HEK293 (cell line): ENCODE data around the gene LCOR.

Experiments used
- CTCF ChIA-PET: fragments of 350-600 bp; formaldehyde crosslinking; extraction: SDS; loops from one replicate; lab custom pipeline; 2021; ENCODE audit warnings: antibody characterized with exemption; lab: Yijun Ruan, JAX
- POLR2A ChIA-PET: fragments of 300-600 bp; formaldehyde crosslinking; extraction: SDS; loops from one replicate; lab custom pipeline; 2020; ENCODE audit warnings: antibody characterized with exemption, inconsistent platforms; lab: Yijun Ruan, JAX
- H3K27ac ChIP-seq: fragments of 200-500 bp; sonication (Bioruptor generic); 2 replicates; pipeline ENCODE4 v1.5.1; 2014; ENCODE audit warnings: low read depth, low read length, control low read depth, inconsistent platforms; ENCODE audit errors: extremely low read depth
- H3K36me3 ChIP-seq, 2 experiments: fragments of 200-500 bp in 1 of 2; sonication (Bioruptor generic) in 1 of 2; 1 replicate in 1 of 2; 2 replicates in 1 of 2; pipeline ENCODE4 v1.5.1; 2014 to 2017; ENCODE audit warnings: inconsistent platforms in 2 of 2, low read length in 2 of 2; ENCODE audit not compliant: control insufficient read depth in 2 of 2, insufficient read depth in 1 of 2
- H3K4me1 ChIP-seq: fragments of 200-500 bp; sonication (Bioruptor generic); 2 replicates; pipeline ENCODE4 v1.5.1; 2014; ENCODE audit warnings: mild to moderate bottlenecking, low read length, inconsistent platforms; ENCODE audit not compliant: control insufficient read depth, insufficient read depth
- H3K4me3 ChIP-seq: 2 replicates; pipeline ENCODE4 v1.5.1; 2011; ENCODE audit warnings: low read depth, mild to moderate bottlenecking, control low read depth, low read length, moderate library complexity
- H3K9me3 ChIP-seq: fragments of 200-500 bp; sonication (Bioruptor generic); 2 replicates; pipeline ENCODE4 v1.5.1; 2014; ENCODE audit warnings: low read depth, low read length, inconsistent platforms; ENCODE audit not compliant: control insufficient read depth, insufficient read depth
- ELK4 ChIP-seq: IDR thresholded peaks from 2 replicates; pipeline ENCODE4 v1.6.1; 2011; ENCODE audit warnings: mild to moderate bottlenecking, low read depth, low read length, borderline replicate concordance
- HOXA7 ChIP-seq: sonication (generic); formaldehyde crosslinking; IDR thresholded peaks from 2 replicates; pipeline ENCODE4 v1.8.1; 2022; ENCODE audit warnings: missing genetic modification reagents, borderline replicate concordance
- KLF7 ChIP-seq: fragments of 450-650 bp; formaldehyde crosslinking; IDR thresholded peaks from 2 replicates; pipeline ENCODE4 v1.5.1; 2016; ENCODE audit warnings: missing biosample characterization, missing genetic modification characterization, borderline replicate concordance
- PRDM1 ChIP-seq: fragments of 450-650 bp; formaldehyde crosslinking; IDR thresholded peaks from 2 replicates; pipeline ENCODE4; 2016; ENCODE audit warnings: missing biosample characterization, missing genetic modification characterization
- SETDB1 ChIP-seq: IDR thresholded peaks from one replicate; pipeline ENCODE4 v1.6.1; 2017; ENCODE audit warnings: mild to moderate bottlenecking, low read length, moderate library complexity, mixed read lengths; ENCODE audit not compliant: insufficient read length
- WT1 ChIP-seq: fragments of 450-650 bp; formaldehyde crosslinking; IDR thresholded peaks from 2 replicates; pipeline ENCODE4 v1.5.1; 2016; ENCODE audit warnings: missing biosample characterization, missing genetic modification characterization
- YY1 ChIP-seq: fragments of 450-650 bp; formaldehyde crosslinking; IDR thresholded peaks from 2 replicates; pipeline ENCODE4 v1.5.1; 2018; ENCODE audit warnings: missing biosample characterization, missing genetic modification characterization
- ZFP41 ChIP-seq: fragments of 450-650 bp; formaldehyde crosslinking; IDR thresholded peaks from 2 replicates; pipeline ENCODE4 v1.5.1; 2016; ENCODE audit warnings: missing biosample characterization, missing genetic modification characterization, borderline replicate concordance
- ZNF23 ChIP-seq: fragments of 450-650 bp; formaldehyde crosslinking; IDR thresholded peaks from 2 replicates; pipeline ENCODE4 v1.5.1; 2016; ENCODE audit warnings: missing biosample characterization, missing genetic modification characterization, borderline replicate concordance
- ZNF248 ChIP-seq: fragments of 450-650 bp; formaldehyde crosslinking; IDR thresholded peaks from 2 replicates; pipeline ENCODE4 v1.5.1; 2017; ENCODE audit warnings: missing biosample characterization, missing genetic modification characterization
- ZNF423 ChIP-seq: fragments of 450-650 bp; formaldehyde crosslinking; IDR thresholded peaks from 2 replicates; pipeline ENCODE4 v1.5.1; 2016; ENCODE audit warnings: missing biosample characterization, missing genetic modification characterization
- ZNF426 ChIP-seq: fragments of 450-650 bp; formaldehyde crosslinking; IDR thresholded peaks from 2 replicates; pipeline ENCODE4 v1.5.1; 2017; ENCODE audit warnings: missing biosample characterization, missing genetic modification characterization, mild to moderate bottlenecking, inconsistent platforms, moderate library complexity
- ZNF449 ChIP-seq: fragments of 450-650 bp; formaldehyde crosslinking; IDR thresholded peaks from 2 replicates; pipeline ENCODE4 v1.5.1; 2017; ENCODE audit warnings: missing biosample characterization, mild to moderate bottlenecking, missing genetic modification characterization, moderate library complexity
- ZNF501 ChIP-seq: fragments of 450-650 bp; formaldehyde crosslinking; IDR thresholded peaks from 2 replicates; pipeline ENCODE4 v1.5.1; 2016; ENCODE audit warnings: missing biosample characterization, missing genetic modification characterization
- ZNF548 ChIP-seq: fragments of 450-650 bp; formaldehyde crosslinking; IDR thresholded peaks from 2 replicates; pipeline ENCODE4 v1.5.1; 2016; ENCODE audit warnings: missing biosample characterization, missing genetic modification characterization
- ZNF560 ChIP-seq: fragments of 450-650 bp; formaldehyde crosslinking; IDR thresholded peaks from 2 replicates; pipeline ENCODE4 v1.5.1; 2017; ENCODE audit warnings: missing biosample characterization, missing genetic modification characterization, borderline replicate concordance
- ZNF561 ChIP-seq: fragments of 450-650 bp; IDR thresholded peaks from 2 replicates; pipeline ENCODE4 v1.5.1; 2018; ENCODE audit warnings: missing biosample characterization, missing genetic modification characterization, borderline replicate concordance
- ZNF701 ChIP-seq: fragments of 450-650 bp; formaldehyde crosslinking; IDR thresholded peaks from 2 replicates; pipeline ENCODE4 v1.5.1; 2016; ENCODE audit warnings: missing biosample characterization, missing genetic modification characterization
- ZNF777 ChIP-seq: fragments of 450-650 bp; formaldehyde crosslinking; IDR thresholded peaks from 2 replicates; pipeline ENCODE4 v1.5.1; 2017; ENCODE audit warnings: missing biosample characterization, missing genetic modification characterization, borderline replicate concordance
- TF ChIP-seq, protein P1 (sequence below): fragments of 450-650 bp; formaldehyde crosslinking; IDR thresholded peaks from 2 replicates; pipeline ENCODE4 v1.5.1; 2016; ENCODE audit warnings: missing biosample characterization, missing genetic modification characterization, low read depth
- TF ChIP-seq, protein P2 (sequence below): fragments of 450-650 bp; formaldehyde crosslinking; IDR thresholded peaks from 2 replicates; pipeline ENCODE4 v1.5.1; 2016; ENCODE audit warnings: missing biosample characterization, missing genetic modification characterization, low read depth

LCOR gene

GRCh38 chr10:97007417-97007816 lies 175.3 kb downstream of the LCOR start:
- Histone ChIP-seq H3K9me3 (no peaks in the 10 kb centered on the region), H3K4me1 (no peaks in the 10 kb centered on the region), H3K27ac (no peak overlapping the region), H3K4me3 (no peak overlapping the region), H3K36me3 (no peaks in the 10 kb centered on the region)
- ChIA-PET CTCF (interaction anchor here (0.7 kb wide), 1 partner anchor 46 kb away, joined by 3 read pairs; no protein-coding TSS in a partner anchor), POLR2A (no interaction called here)
- TF ChIP-seq SETDB1 (peak; percentile 75), ZNF23 (tag by site-specific recombination) (no peak)

GRCh38 chr10:97010695-97011206 lies 178.7 kb downstream of the LCOR start:
- H3K9me3 ChIP-seq: no peaks in the 10 kb centered on the region
- no peaks in the 10 kb centered on the region for H3K4me1 ChIP-seq
- TF ChIP-seq ELK4 (no peak), ZNF248 (tag by site-specific recombination) (no peak), ZNF426 (tag by site-specific recombination) (no peak), ZNF501 (tag by site-specific recombination) (no peak), KLF7 (tag by site-specific recombination) (no peak), ZNF548 (tag by site-specific recombination) (no peak), ZFP41 (tag by site-specific recombination) (no peak), ZNF561 (tag by site-specific recombination) (no peak), ZNF777 (no peak), ZNF701 (no peak), PRDM1 (tag by site-specific recombination) (no peak), WT1 (tag by site-specific recombination) (no peak), YY1 (tag by site-specific recombination) (no peak), ZNF449 (no peak), ZNF560 (tag by site-specific recombination) (no peak), ZNF423 (tag by site-specific recombination) (no peak), HOXA7 (CRISPR knock-in tag) (no peak)
- TF ChIP-seq, protein P1, sequence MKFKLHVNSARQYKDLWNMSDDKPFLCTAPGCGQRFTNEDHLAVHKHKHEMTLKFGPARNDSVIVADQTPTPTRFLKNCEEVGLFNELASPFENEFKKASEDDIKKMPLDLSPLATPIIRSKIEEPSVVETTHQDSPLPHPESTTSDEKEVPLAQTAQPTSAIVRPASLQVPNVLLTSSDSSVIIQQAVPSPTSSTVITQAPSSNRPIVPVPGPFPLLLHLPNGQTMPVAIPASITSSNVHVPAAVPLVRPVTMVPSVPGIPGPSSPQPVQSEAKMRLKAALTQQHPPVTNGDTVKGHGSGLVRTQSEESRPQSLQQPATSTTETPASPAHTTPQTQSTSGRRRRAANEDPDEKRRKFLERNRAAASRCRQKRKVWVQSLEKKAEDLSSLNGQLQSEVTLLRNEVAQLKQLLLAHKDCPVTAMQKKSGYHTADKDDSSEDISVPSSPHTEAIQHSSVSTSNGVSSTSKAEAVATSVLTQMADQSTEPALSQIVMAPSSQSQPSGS (tag by site-specific recombination): no peak
- TF ChIP-seq, protein P2, sequence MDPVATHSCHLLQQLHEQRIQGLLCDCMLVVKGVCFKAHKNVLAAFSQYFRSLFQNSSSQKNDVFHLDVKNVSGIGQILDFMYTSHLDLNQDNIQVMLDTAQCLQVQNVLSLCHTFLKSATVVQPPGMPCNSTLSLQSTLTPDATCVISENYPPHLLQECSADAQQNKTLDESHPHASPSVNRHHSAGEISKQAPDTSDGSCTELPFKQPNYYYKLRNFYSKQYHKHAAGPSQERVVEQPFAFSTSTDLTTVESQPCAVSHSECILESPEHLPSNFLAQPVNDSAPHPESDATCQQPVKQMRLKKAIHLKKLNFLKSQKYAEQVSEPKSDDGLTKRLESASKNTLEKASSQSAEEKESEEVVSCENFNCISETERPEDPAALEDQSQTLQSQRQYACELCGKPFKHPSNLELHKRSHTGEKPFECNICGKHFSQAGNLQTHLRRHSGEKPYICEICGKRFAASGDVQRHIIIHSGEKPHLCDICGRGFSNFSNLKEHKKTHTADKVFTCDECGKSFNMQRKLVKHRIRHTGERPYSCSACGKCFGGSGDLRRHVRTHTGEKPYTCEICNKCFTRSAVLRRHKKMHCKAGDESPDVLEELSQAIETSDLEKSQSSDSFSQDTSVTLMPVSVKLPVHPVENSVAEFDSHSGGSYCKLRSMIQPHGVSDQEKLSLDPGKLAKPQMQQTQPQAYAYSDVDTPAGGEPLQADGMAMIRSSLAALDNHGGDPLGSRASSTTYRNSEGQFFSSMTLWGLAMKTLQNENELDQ (tag by site-specific recombination): no peak
- ChIA-PET CTCF (interaction anchor here (0.5 to 1.4 kb wide), 4 partner anchors 15 to 427 kb away, joined by 3 to 6 read pairs (median 4); no protein-coding TSS in a partner anchor), POLR2A (no interaction called here)
- no peaks in the 10 kb centered on the region for H3K36me3 ChIP-seq
- H3K27ac ChIP-seq: no peak overlapping the region
- no peak overlapping the region for H3K4me3 ChIP-seq
